ENCODE measurements around the gene UGT1A4.

The UGT1A4 gene

GRCh38 chr2:233807215-233807865 is 88.8 kb downstream of the UGT1A4 start:
- FAIRE-seq: peak; percentile 74
- DNase-seq (ENCODE audit: insufficient read length, low spot score): no peak

- FAIRE-seq (no peak), DNase-seq (ENCODE audit: insufficient read length, low spot score) (no peak)
Measured at GRCh38 chr2:233807966-233808935, 89.7 kb downstream of the UGT1A4 start.

GRCh38 chr2:233810385-233810784 is 91.8 kb downstream of the UGT1A4 start:
- FAIRE-seq: no peak
- DNase-seq (ENCODE audit: insufficient read length, low spot score): no peak

- no peak for FAIRE-seq
- no peak for DNase-seq (ENCODE audit: insufficient read length, low spot score)
Measured at GRCh38 chr2:233811087-233811486, 92.6 kb downstream of the UGT1A4 start.

GRCh38 chr2:233811732-233812131 is 93.2 kb downstream of the UGT1A4 start:
- DNase-seq (ENCODE audit: insufficient read length, low spot score) (no peak), FAIRE-seq (no peak)

GRCh38 chr2:233813236-233814055 is 94.9 kb downstream of the UGT1A4 start:
- no peak for FAIRE-seq
- DNase-seq (ENCODE audit: insufficient read length, low spot score): no peak

GRCh38 chr2:233814056-233814835 is 95.7 kb downstream of the UGT1A4 start:
- DNase-seq (ENCODE audit: insufficient read length, low spot score) (no peak), FAIRE-seq (no peak)

GRCh38 chr2:233815861-233816260 is 97.3 kb downstream of the UGT1A4 start:
- DNase-seq (ENCODE audit: insufficient read length, low spot score): no peak
- no peak for FAIRE-seq

GRCh38 chr2:233816334-233816733 is 97.8 kb downstream of the UGT1A4 start:
- FAIRE-seq (no peak), DNase-seq (ENCODE audit: insufficient read length, low spot score) (no peak)

GRCh38 chr2:233816771-233817170 is 98.2 kb downstream of the UGT1A4 start:
- DNase-seq (ENCODE audit: insufficient read length, low spot score): no peak
- no peak for FAIRE-seq

- DNase-seq (ENCODE audit: insufficient read length, low spot score) (no peak), FAIRE-seq (no peak)
Measured at GRCh38 chr2:233817361-233817911, 98.9 kb downstream of the UGT1A4 start.

- FAIRE-seq (peak; percentile 20), DNase-seq (ENCODE audit: insufficient read length, low spot score) (no peak)
Measured at GRCh38 chr2:233817995-233818638, 99.6 kb downstream of the UGT1A4 start.

- DNase-seq (ENCODE audit: insufficient read length, low spot score): no peak
- no peak for FAIRE-seq
Measured at GRCh38 chr2:233818639-233819621, 100.4 kb downstream of the UGT1A4 start.

GRCh38 chr2:233819884-233820773 is 101.6 kb downstream of the UGT1A4 start:
- FAIRE-seq (no peak), DNase-seq (ENCODE audit: insufficient read length, low spot score) (no peak)

- FAIRE-seq: no peak
Measured at GRCh38 chr2:233820774-233821105, 102.2 kb downstream of the UGT1A4 start.

GRCh38 chr2:233821196-233821595 is 102.7 kb downstream of the UGT1A4 start:
- DNase-seq (ENCODE audit: insufficient read length, low spot score): no peak
- no peak for FAIRE-seq

More at GRCh38 chr2:233820774-233821105, 102.2 kb downstream of the UGT1A4 start:
- DNase-seq (ENCODE audit: insufficient read length, low spot score): no peak

GRCh38 chr2:233821709-233822100 is 103.2 kb downstream of the UGT1A4 start:
- FAIRE-seq: no peak
- DNase-seq (ENCODE audit: insufficient read length, low spot score): no peak
